PFSK-1 (cell line): ENCODE results near the gene RNF31.

Source experiments
- SIN3A ChIP-seq: IDR thresholded peaks from 2 replicates; pipeline ENCODE4 v1.6.1; 2012; ENCODE audit warnings: mild to moderate bottlenecking, low read length, moderate library complexity, borderline replicate concordance; ENCODE audit not compliant: insufficient read depth
- TF ChIP-seq, protein P1 (sequence below), 2 experiments: IDR thresholded peaks; 2 replicates each; pipeline versions ENCODE4 v1.6.1 to v1.8.0; 2011 to 2012; ENCODE audit warnings: low read depth in 2 of 2, low read length in 2 of 2, control low read depth in 1 of 2, inconsistent platforms in 1 of 2, mild to moderate bottlenecking in 1 of 2, moderate library complexity in 1 of 2; ENCODE audit not compliant: insufficient read depth in 1 of 2

DNA sequence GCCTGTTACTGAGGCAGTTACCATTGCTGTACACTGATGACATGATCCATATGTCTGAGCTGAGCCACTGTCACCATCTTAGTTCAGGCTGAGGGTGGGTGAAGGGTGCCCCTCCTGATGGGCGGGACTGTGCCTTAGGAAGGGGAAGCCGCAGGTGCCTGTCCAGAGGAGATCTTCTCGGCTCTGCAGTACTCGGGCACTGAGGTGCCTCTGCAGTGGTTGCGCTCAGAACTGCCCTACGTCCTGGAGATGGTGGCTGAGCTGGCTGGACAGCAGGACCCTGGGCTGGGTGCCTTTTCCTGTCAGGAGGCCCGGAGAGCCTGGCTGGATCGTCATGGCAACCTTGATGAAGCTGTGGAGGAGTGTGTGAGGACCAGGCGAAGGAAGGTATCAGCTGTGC is 3.7 kb downstream of the RNF31 start:
- TF ChIP-seq SIN3A = no peak
- TF ChIP-seq, protein P1, sequence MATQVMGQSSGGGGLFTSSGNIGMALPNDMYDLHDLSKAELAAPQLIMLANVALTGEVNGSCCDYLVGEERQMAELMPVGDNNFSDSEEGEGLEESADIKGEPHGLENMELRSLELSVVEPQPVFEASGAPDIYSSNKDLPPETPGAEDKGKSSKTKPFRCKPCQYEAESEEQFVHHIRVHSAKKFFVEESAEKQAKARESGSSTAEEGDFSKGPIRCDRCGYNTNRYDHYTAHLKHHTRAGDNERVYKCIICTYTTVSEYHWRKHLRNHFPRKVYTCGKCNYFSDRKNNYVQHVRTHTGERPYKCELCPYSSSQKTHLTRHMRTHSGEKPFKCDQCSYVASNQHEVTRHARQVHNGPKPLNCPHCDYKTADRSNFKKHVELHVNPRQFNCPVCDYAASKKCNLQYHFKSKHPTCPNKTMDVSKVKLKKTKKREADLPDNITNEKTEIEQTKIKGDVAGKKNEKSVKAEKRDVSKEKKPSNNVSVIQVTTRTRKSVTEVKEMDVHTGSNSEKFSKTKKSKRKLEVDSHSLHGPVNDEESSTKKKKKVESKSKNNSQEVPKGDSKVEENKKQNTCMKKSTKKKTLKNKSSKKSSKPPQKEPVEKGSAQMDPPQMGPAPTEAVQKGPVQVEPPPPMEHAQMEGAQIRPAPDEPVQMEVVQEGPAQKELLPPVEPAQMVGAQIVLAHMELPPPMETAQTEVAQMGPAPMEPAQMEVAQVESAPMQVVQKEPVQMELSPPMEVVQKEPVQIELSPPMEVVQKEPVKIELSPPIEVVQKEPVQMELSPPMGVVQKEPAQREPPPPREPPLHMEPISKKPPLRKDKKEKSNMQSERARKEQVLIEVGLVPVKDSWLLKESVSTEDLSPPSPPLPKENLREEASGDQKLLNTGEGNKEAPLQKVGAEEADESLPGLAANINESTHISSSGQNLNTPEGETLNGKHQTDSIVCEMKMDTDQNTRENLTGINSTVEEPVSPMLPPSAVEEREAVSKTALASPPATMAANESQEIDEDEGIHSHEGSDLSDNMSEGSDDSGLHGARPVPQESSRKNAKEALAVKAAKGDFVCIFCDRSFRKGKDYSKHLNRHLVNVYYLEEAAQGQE (IDR thresholded peaks at IDR 0.05; ENCODE audit: insufficient read depth in 1 of 2, low read depth in 2 of 2, low read length in 2 of 2) = no peak
